HG03196 (cell line): ENCODE data around the gene PRDX5.
"Not testable (repeated sequence)": the region's sequence is repeated elsewhere in the genome, so short reads cannot be mapped to it uniquely, and the experiment has no call there.

Source experiments
- ATAC-seq: cut with Tn5 transposase; IDR thresholded peaks from one replicate; pipeline ENCODE4 v1.9.1; 2021; ENCODE audit not compliant: unreplicated experiment

PRDX5 gene

DNA sequence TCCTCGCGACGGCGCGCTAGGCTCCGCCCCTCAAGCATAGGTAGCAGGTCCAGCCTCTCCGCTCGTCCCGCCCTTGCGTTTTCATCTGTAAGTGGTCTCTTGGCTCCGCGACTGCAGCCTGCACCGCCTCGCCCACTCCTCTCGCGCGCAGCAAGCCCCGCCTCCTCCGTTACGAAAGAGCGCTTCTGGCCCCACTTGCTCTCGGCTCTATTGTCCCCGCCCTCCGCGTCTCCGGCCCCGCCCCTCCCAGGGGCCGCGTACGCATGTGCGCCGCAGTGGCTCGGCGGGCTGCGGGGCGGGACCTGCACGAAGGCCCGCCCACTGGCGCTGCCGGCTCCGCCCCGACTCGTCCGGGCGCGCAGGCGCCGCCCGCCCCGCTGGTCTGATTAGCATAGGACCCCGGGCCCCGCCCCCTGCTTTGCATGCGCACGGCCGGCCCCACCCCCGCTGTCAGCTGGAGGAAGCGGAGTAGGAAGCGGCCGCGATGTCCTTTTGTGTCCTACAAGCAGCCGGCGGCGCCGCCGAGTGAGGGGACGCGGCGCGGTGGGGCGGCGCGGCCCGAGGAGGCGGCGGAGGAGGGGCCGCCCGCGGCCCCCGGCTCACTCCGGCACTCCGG is 12.7 kb upstream of the PRDX5 start, which contains the start of gene ESRRA:
ESRRA (plus strand) TSS at position 450 of the 616 bp plus-strand sequence. CDS start 1,656 bp downstream, outside the sequence.
- ATAC-seq: peak; percentile 66

- peak; percentile 32 for ATAC-seq
Measured at GRCh38 chr11:64305691-64306562, 12.0 kb upstream of the PRDX5 start.

DNA sequence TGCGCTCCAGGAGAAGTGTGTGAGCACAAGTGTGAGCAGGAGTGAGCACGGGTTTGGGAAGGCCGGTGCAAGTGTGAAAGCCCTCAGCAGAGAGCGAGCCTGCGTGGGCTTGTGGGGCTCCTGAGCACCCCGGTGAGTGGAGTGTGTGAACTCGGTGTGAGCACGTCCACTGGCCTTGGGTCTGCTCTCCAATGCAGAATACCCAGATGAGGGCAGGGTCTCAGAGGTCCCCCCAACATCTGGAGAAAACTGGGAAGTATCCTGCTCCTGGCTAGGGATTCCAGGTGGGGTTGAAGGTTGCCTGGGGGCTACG is 11.4 kb upstream of the PRDX5 start:
- no peak for ATAC-seq

GRCh38 chr11:64306876-64307622 is 10.9 kb upstream of the PRDX5 start:
- no peak for ATAC-seq

- ATAC-seq: not testable (repeated sequence)
Measured at GRCh38 chr11:64307795-64308194, 10.1 kb upstream of the PRDX5 start.

- no peak for ATAC-seq
Measured at GRCh38 chr11:64312947-64313346, 5.0 kb upstream of the PRDX5 start.

DNA sequence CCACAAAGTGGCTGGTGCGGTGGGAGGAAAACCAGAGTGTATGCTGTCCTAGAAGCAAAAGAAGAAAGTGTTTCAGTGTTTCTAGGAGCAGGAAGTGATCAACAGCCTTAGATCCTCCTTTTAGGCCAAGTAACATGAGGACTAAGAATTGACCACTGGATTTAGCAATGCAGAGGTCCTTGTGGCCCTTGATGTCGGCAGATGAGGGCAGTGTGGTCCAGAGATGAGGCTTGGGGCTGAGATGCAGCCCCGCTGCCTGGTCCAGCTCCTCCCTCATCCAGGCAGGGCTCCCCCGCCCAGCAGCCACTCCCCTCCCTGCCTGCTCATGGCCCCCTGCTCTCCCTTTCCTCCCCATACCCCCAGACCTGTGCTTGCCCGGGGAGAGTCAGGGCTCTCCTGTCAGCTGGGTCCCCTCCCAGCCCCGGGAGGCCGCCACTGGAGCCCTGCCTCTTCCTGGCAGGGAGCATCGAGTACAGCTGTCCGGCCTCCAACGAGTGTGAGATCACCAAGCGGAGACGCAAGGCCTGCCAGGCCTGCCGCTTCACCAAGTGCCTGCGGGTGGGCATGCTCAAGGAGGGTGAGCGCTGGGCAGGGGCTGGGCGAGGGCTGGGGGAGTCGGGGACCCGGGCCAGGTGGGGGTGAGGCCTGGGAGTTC is 4.3 kb upstream of the PRDX5 start:
- ATAC-seq: no peak

GRCh38 chr11:64314146-64314804 is 3.6 kb upstream of the PRDX5 start:
- no peak for ATAC-seq

- no peak for ATAC-seq
Measured at GRCh38 chr11:64314805-64315561, 2.9 kb upstream of the PRDX5 start.

DNA sequence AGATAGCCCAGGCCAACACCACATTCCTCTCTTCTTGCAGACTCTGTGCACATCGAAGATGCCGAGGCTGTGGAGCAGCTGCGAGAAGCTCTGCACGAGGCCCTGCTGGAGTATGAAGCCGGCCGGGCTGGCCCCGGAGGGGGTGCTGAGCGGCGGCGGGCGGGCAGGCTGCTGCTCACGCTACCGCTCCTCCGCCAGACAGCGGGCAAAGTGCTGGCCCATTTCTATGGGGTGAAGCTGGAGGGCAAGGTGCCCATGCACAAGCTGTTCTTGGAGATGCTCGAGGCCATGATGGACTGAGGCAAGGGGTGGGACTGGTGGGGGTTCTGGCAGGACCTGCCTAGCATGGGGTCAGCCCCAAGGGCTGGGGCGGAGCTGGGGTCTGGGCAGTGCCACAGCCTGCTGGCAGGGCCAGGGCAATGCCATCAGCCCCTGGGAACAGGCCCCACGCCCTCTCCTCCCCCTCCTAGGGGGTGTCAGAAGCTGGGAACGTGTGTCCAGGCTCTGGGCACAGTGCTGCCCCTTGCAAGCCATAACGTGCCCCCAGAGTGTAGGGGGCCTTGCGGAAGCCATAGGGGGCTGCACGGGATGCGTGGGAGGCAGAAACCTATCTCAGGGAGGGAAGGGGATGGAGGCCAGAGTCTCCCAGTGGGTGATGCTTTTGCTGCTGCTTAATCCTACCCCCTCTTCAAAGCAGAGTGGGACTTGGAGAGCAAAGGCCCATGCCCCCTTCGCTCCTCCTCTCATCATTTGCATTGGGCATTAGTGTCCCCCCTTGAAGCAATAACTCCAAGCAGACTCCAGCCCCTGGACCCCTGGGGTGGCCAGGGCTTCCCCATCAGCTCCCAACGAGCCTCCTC is 2.0 kb upstream of the PRDX5 start:
- not testable (repeated sequence) for ATAC-seq

- no peak for ATAC-seq
Measured at GRCh38 chr11:64316672-64317324, 1.1 kb upstream of the PRDX5 start.

DNA sequence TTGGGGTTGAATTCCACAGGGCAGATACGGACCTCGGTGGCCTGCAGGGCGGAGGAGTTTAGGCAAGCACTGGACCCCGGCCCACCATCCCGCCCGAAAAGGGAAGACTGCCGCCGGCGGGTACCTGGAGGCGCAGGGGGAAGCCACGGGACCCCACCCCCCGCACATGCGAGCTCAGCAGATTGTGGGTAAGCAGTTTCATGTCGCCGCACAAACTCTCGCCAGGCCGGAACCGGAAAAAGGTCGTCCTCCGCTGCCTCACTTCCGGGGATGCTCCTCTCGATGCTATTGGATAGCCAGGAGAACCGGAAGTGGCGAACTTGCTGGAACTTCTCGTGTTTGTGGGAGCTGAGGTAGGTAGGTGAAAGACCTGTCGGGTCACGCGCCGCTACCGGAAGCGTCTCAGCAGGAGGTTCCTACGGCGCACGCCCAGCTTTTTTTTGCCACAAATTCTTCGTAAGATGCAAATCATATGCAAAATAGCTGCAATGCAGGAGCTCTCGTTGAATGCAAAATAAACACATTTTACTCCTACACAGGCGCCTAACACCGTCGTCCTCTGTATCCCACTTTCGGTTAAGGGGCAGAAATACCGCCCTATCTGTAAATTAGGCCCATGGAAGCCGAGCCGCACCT is 478 bp upstream of the PRDX5 start, which contains the start of gene TRMT112:
TRMT112 (minus strand) TSS at position 235 of the 636 bp plus-strand sequence; CDS start at position 202, 33 bp downstream.
- ATAC-seq: peak; percentile 47

GRCh38 chr11:64318766-64319761 is 1.1 kb downstream of the PRDX5 start:
- ATAC-seq: no peak

- no peak for ATAC-seq
Measured at GRCh38 chr11:64320556-64320955, 2.6 kb downstream of the PRDX5 start.

- no peak for ATAC-seq
Measured at GRCh38 chr11:64321026-64321425, 3.1 kb downstream of the PRDX5 start.

GRCh38 chr11:64321533-64321932 is 3.6 kb downstream of the PRDX5 start:
- no peak for ATAC-seq

DNA sequence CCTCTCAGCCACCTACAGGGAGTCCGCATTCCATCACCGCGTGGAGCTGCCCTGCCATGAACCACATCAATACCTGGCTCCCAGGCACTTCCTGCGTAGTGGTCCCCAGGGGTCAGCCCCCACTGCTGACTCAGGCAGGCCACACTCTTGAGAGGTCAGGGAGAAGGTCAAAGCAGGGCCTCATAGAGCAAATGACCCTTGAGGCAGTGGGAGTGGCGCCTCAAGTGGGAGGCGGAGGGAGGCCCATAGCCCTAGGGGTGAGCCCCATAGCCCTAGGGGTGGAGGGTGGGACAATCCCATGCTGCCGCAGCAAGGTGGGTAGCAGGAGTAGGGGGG is 5.0 kb downstream of the PRDX5 start:
- ATAC-seq: no peak
